AG04449 (cell line): Measurements from ENCODE around the gene NRL.

ENCODE experiments used
- CTCF ChIA-PET: fragments of 350-600 bp; formaldehyde crosslinking; extraction: SDS; loops from one replicate; lab custom pipeline; 2021; ENCODE audit warnings: antibody characterized with exemption; lab: Yijun Ruan, JAX
- POLR2A ChIA-PET: fragments of 400-600, 350-600 bp; formaldehyde crosslinking; extraction: SDS; loops from one replicate; lab custom pipeline; 2020; ENCODE audit warnings: antibody characterized with exemption, inconsistent platforms; lab: Yijun Ruan, JAX
- DNase-seq: peaks from one replicate; pipeline ENCODE4 v3.0.0-alpha.2; 2010; ENCODE audit warnings: low read depth, low spot score
- H3K4me3 ChIP-seq: 2 replicates; pipeline ENCODE4 v1.5.1; 2011; ENCODE audit warnings: low read depth, mild to moderate bottlenecking, control low read depth, low read length
- CTCF ChIP-seq: IDR thresholded peaks from one replicate; pipeline ENCODE4 v1.5.1; 2011; ENCODE audit warnings: mild to moderate bottlenecking, moderate library complexity, low read length, control low read depth, inconsistent platforms; ENCODE audit not compliant: insufficient read depth; ENCODE audit errors: missing control alignments

The NRL gene

GRCh38 chr14:24150061-24150460 lies 35.3 kb upstream of the NRL start:
- ChIA-PET CTCF (interaction anchor here (1.1 to 8.8 kb wide), 3 partner anchors 10 to 42 kb away, joined by 3 to 165 read pairs (median 4); partner anchors contain the start of genes IRF9 and REC8), POLR2A (interaction anchor here (0.6 to 2.2 kb wide), 2 partner anchors 9 to 79 kb away, joined by 5 to 7 read pairs; partner anchors contain the start of gene EMC9)
- no peak for TF ChIP-seq CTCF
- DNase-seq: no peak
- H3K4me3 ChIP-seq: no peak overlapping the region

- no peak for DNase-seq
- ChIA-PET POLR2A (interaction anchor here (2.2 kb wide), 1 partner anchor 8 kb away, joined by 7 read pairs; the partner anchor contains the start of gene EMC9), CTCF (interaction anchor here (1.1 to 8.8 kb wide), 2 partner anchors 11 to 41 kb away, joined by 4 to 165 read pairs; partner anchors contain the start of gene IRF9)
- no peak overlapping the region for H3K4me3 ChIP-seq
- no peak for TF ChIP-seq CTCF
These were observed 34.7 kb upstream of the NRL start for GRCh38 chr14:24149302-24149969.

GRCh38 chr14:24147761-24148428 lies 33.1 kb upstream of the NRL start:
- POLR2A ChIA-PET: interaction anchor here (1.1 to 2.5 kb wide), 6 partner anchors 8 to 40 kb away, joined by 3 to 14 read pairs (median 8); partner anchors contain the start of genes DCAF11, IPO4, IRF9 and NRL
- DNase-seq: no peak
- peak overlapping the region; percentile 92 for H3K4me3 ChIP-seq
- CTCF ChIA-PET: interaction anchor here (1.6 to 8.8 kb wide), 6 partner anchors 8 to 162 kb away, joined by 4 to 165 read pairs (median 11); partner anchors contain the start of genes IRF9 and LTB4R2
- no peak for TF ChIP-seq CTCF

GRCh38 chr14:24146978-24147760 lies 32.4 kb upstream of the NRL start, which contains the start of gene RNF31:
RNF31 (plus strand) TSS chr14:24147498; CDS start chr14:24147699, 201 bp downstream.
- TF ChIP-seq CTCF: no peak
- POLR2A ChIA-PET: interaction anchor here (0.6 to 2.5 kb wide), 12 partner anchors 9 to 80 kb away, joined by 3 to 14 read pairs (median 4); partner anchors contain the start of genes DCAF11, IPO4, IRF9 and NRL
- peak within 1 kb of the TSS; percentile 92 for H3K4me3 ChIP-seq
- peak; percentile 88 for DNase-seq
- CTCF ChIA-PET: interaction anchor here (1.6 to 8.8 kb wide), 8 partner anchors 9 to 163 kb away, joined by 4 to 165 read pairs (median 11); partner anchors contain the start of genes IRF9 and LTB4R2

- TF ChIP-seq CTCF: no peak
- H3K4me3 ChIP-seq: peak within 1 kb of the TSS; percentile 92
- ChIA-PET POLR2A (interaction anchor here (0.5 to 2.5 kb wide), 11 partner anchors 9 to 79 kb away, joined by 3 to 14 read pairs (median 5); partner anchors contain the start of genes DCAF11, IPO4, IRF9 and NRL), CTCF (interaction anchor here (0.9 to 8.8 kb wide), 9 partner anchors 9 to 164 kb away, joined by 3 to 165 read pairs (median 11); partner anchors contain the start of genes IRF9 and LTB4R2)
- peak; percentile 76 for DNase-seq
These were observed 31.8 kb upstream of the NRL start, which contains the start of gene PSME2 for GRCh38 chr14:24146453-24146977. PSME2 (minus strand) TSS chr14:24146610; CDS start chr14:24146581, 29 bp downstream.
